NB4 (cell line): ENCODE data around the gene AQP2.
A peak's percentile ranks its signal among the peaks of the same experiment; 100 is the strongest.

Experiments
- DNase-seq: peaks from one replicate; pipeline ENCODE4 v3.0.0; 2010; ENCODE audit warnings: low read depth
- H3K4me3 ChIP-seq: one replicate; pipeline ENCODE4 v1.5.1; 2011; ENCODE audit warnings: mild to moderate bottlenecking, low read depth, low read length, moderate library complexity
- CTCF ChIP-seq: IDR thresholded peaks from one replicate; pipeline ENCODE4 v1.5.1; 2012; ENCODE audit warnings: low read depth, low read length
- MAX ChIP-seq: IDR thresholded peaks from 2 replicates; pipeline ENCODE4 v1.6.1; 2011; ENCODE audit warnings: low read depth, low read length
- MYC ChIP-seq: IDR thresholded peaks from 2 replicates; pipeline ENCODE4 v1.6.1; 2011; ENCODE audit warnings: low read depth, low read length
- POLR2A ChIP-seq: IDR thresholded peaks from 2 replicates; pipeline ENCODE4 v1.6.1; 2011; ENCODE audit warnings: mild to moderate bottlenecking; ENCODE audit not compliant: insufficient read length; ENCODE audit errors: extremely low read depth

The AQP2 gene

GRCh38 chr12:49967042-49967776, 16.7 kb downstream of the AQP2 start:
- TF ChIP-seq POLR2A (no peak), MAX (peak; percentile 74), CTCF (peak; percentile 89), MYC (peak; percentile 77)
- DNase-seq: peak; percentile 96
- peak overlapping the region; percentile 49 for H3K4me3 ChIP-seq

GRCh38 chr12:49967777-49968250, 17.3 kb downstream of the AQP2 start:
- H3K4me3 ChIP-seq: peak overlapping the region; percentile 28
- no peak for DNase-seq
- TF ChIP-seq MYC: no peak
- no peak for TF ChIP-seq CTCF
- TF ChIP-seq POLR2A: no peak
- no peak for TF ChIP-seq MAX

DNA sequence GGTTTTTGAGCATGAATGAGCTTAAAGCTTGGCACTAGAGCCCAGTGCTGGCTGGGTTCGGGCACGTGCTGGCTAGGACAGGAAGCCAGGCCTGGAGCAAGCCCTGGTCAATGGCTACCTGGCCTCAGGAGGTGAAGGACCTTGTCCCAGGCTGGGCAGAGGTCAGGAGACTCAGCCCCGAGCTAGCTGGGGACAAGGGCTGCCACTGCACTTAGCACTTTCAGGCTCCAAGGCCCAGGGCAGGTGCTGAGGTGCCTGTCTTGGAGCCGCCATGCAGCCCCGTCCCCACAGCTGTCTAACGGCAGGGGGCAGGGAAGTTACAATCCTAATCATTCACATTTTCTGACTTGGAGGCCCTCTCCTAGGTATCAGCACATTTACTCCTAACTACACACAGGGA, 17.9 kb downstream of the AQP2 start:
- TF ChIP-seq MYC (no peak), POLR2A (no peak), CTCF (no peak), MAX (no peak)
- H3K4me3 ChIP-seq: no peak overlapping the region
- no peak for DNase-seq

- no peak overlapping the region for H3K4me3 ChIP-seq
- TF ChIP-seq MAX (no peak), POLR2A (no peak), MYC (no peak), CTCF (no peak)
- DNase-seq: no peak
These were observed 18.5 kb downstream of the AQP2 start for GRCh38 chr12:49969027-49969426.

GRCh38 chr12:49969651-49970429, 19.3 kb downstream of the AQP2 start:
- H3K4me3 ChIP-seq: no peak overlapping the region
- no peak for TF ChIP-seq MAX
- no peak for TF ChIP-seq MYC
- TF ChIP-seq POLR2A: no peak
- no peak for TF ChIP-seq CTCF
- no peak for DNase-seq
